GM23338 (cell line): Measurements from ENCODE around the gene IER2. TPM values are rescaled to one million over a fixed set of nuclear protein-coding genes. Genes with fewer than 3 reads are reported as not detected.
"Not testable (repeated sequence)": the region's sequence is repeated elsewhere in the genome, so short reads cannot be mapped to it uniquely, and the experiment has no call there.

Experiments used
- ATAC-seq: fragments of 200-7000 bp; cut with Tn5 transposase; 3 replicates; pipeline ENCODE4 v1.9.1; 2020
- DNase-seq: peaks from one replicate; pipeline ENCODE4 v3.0.0-alpha.2; 2015; ENCODE audit warnings: low spot score
- H2AFZ ChIP-seq: fragments of 200-600 bp; sonication (generic); 2 replicates; pipeline ENCODE4 v1.8.0; 2016; ENCODE audit warnings: antibody characterized with exemption, mild to moderate bottlenecking, moderate library complexity
- H3F3A ChIP-seq: fragments of 200-600 bp; sonication (generic); replicated peaks from 2 replicates; pipeline ENCODE4 v1.8.0; 2017; ENCODE audit warnings: antibody characterized with exemption, mixed run types, low read depth
- H3K27ac ChIP-seq: fragments of 200-600 bp; sonication (generic); 2 replicates; pipeline ENCODE4 v1.6.1; 2016; ENCODE audit warnings: low read depth
- H3K27me3 ChIP-seq: fragments of 200-600 bp; sonication (generic); 2 replicates; pipeline ENCODE4 v1.8.0; 2016; ENCODE audit warnings: mild to moderate bottlenecking, mixed run types, moderate library complexity; ENCODE audit not compliant: insufficient read depth
- H3K36me3 ChIP-seq: fragments of 200-600 bp; sonication (generic); 2 replicates; pipeline ENCODE4 v1.8.0; 2016; ENCODE audit warnings: mild to moderate bottlenecking; ENCODE audit not compliant: insufficient read depth
- H3K4me1 ChIP-seq: fragments of 200-600 bp; sonication (generic); 2 replicates; pipeline ENCODE4 v1.8.0; 2016; ENCODE audit warnings: mild to moderate bottlenecking, moderate library complexity; ENCODE audit not compliant: insufficient read depth
- H3K4me2 ChIP-seq: fragments of 200-600 bp; sonication (generic); 2 replicates; pipeline ENCODE4 v1.7.1; 2017; ENCODE audit warnings: mixed run types
- H3K4me3 ChIP-seq: fragments of 200-600 bp; sonication (generic); 2 replicates; pipeline ENCODE4 v1.6.1; 2016; ENCODE audit warnings: mixed run types
- H3K79me2 ChIP-seq: fragments of 200-600 bp; sonication (generic); replicated peaks from 2 replicates; pipeline ENCODE4 v1.8.0; 2017; ENCODE audit warnings: mild to moderate bottlenecking; ENCODE audit not compliant: insufficient read depth
- H3K9me2 ChIP-seq: fragments of 200-600 bp; sonication (generic); 2 replicates; pipeline ENCODE4 v1.8.0; 2017; ENCODE audit not compliant: insufficient read depth
- H4K20me1 ChIP-seq: fragments of 200-600 bp; sonication (generic); replicated peaks from 2 replicates; pipeline ENCODE4 v1.8.0; 2017; ENCODE audit warnings: mild to moderate bottlenecking; ENCODE audit not compliant: insufficient read depth
- H3K27ac Mint-ChIP-seq: 2 replicates; pipeline ENCODE4 v1.8.0; 2020; ENCODE audit warnings: inconsistent platforms, mild to moderate bottlenecking, moderate library complexity, mixed read lengths
- H3K27me3 Mint-ChIP-seq: 3 replicates; pipeline ENCODE4 v1.8.0; 2022; ENCODE audit warnings: low read depth, mild to moderate bottlenecking, moderate library complexity, mixed read lengths, inconsistent platforms; ENCODE audit not compliant: insufficient read depth, poor library complexity
- H3K36me3 Mint-ChIP-seq: 3 replicates; pipeline ENCODE4 v1.8.0; 2021; ENCODE audit warnings: low read depth, mild to moderate bottlenecking, inconsistent platforms, moderate library complexity, mixed read lengths
- H3K4me1 Mint-ChIP-seq: 3 replicates; pipeline ENCODE4 v1.8.0; 2020; ENCODE audit warnings: mild to moderate bottlenecking, inconsistent platforms, mixed read lengths
- H3K4me3 Mint-ChIP-seq: 3 replicates; pipeline ENCODE4 v1.8.0; 2021; ENCODE audit warnings: moderate library complexity, mild to moderate bottlenecking, inconsistent platforms, mixed read lengths
- H3K9me3 Mint-ChIP-seq: 3 replicates; pipeline ENCODE4 v1.8.0; 2020; ENCODE audit warnings: moderate library complexity, mild to moderate bottlenecking, inconsistent platforms, mixed read lengths
- CTCF ChIP-seq, 2 experiments: fragments of 200-600 bp in 1 of 2; sonication (generic) in 1 of 2; conservative IDR thresholded peaks; 2 replicates each; pipeline versions ENCODE4 v1.5.1 to v1.6.1; 2016 to 2017; ENCODE audit warnings: antibody characterized with exemption in 2 of 2, low read depth in 2 of 2, mild to moderate bottlenecking in 2 of 2, moderate library complexity in 1 of 2
- EZH2phosphoT487 ChIP-seq: fragments of 200-600 bp; sonication (generic); IDR thresholded peaks from one replicate; pipeline ENCODE4 v1.8.1; 2018; ENCODE audit warnings: antibody characterized with exemption; ENCODE audit not compliant: unreplicated experiment
- JUNB ChIP-seq: IDR thresholded peaks from one replicate; pipeline ENCODE4 v1.6.1; 2016; ENCODE audit warnings: antibody characterized with exemption; ENCODE audit not compliant: unreplicated experiment
- polyA plus RNA-seq: library from polyadenylated mRNA; unstranded; fragments of >200 nt; fragmentation: Nextera tagmentation; extraction: Ambion mirVana; gene quantifications from 2 replicates; pipeline ENCODE4 v1.2.1, GENCODE V29; 2016
- total RNA-seq: library from RNA; depleted of rRNA; stranded (reverse); fragments of >200 nt; shearing (Covaris generic); gene quantifications from 2 replicates; pipeline ENCODE4 v1.2.3, GENCODE V29; 2014

The IER2 gene
- total and polyA plus RNA-seq, 2 experiments from 2014 or later = 124 to 191 TPM

GRCh38 chr19:13176345-13176744 lies 26.1 kb downstream of the IER2 start:
- H2AFZ ChIP-seq = no peak overlapping the region
- Mint-ChIP-seq H3K4me1 (peaks cover 11% of the 10 kb centered on the region; the same call in 2 of the 3 replicates), H3K27me3 (peaks cover 11% of the 10 kb centered on the region), H3K36me3 (peaks cover 2% of the 10 kb centered on the region; the same call in 1 of the 3 replicates), H3K4me3 (no peak overlapping the region), H3K27ac (no peak overlapping the region), H3K9me3 (no peaks in the 10 kb centered on the region)
- no peaks in the 10 kb centered on the region for H3F3A ChIP-seq
- no peak for DNase-seq
- no peak overlapping the region for H3K4me2 ChIP-seq
- H4K20me1 ChIP-seq = no peaks in the 10 kb centered on the region
- H3K27ac ChIP-seq = no peak overlapping the region
- no peaks in the 10 kb centered on the region for H3K4me1 ChIP-seq
- no peak for ATAC-seq
- no peak overlapping the region for H3K4me3 ChIP-seq
- no peaks in the 10 kb centered on the region for H3K79me2 ChIP-seq
- no peaks in the 10 kb centered on the region for H3K36me3 ChIP-seq
- H3K27me3 ChIP-seq = no peaks in the 10 kb centered on the region
- no peaks in the 10 kb centered on the region for H3K9me2 ChIP-seq
- TF ChIP-seq EZH2phosphoT487 (no peak), JUNB (no peak), CTCF (conservative IDR thresholded peaks at IDR 0.05; ENCODE audit: low read depth in 2 of 2) (no peak)

GRCh38 chr19:13177584-13177983 lies 27.4 kb downstream of the IER2 start:
- not testable (repeated sequence) for H3K4me1 Mint-ChIP-seq, ATAC-seq

GRCh38 chr19:13178291-13178690 lies 28.1 kb downstream of the IER2 start:
- not testable (repeated sequence) for H3K9me3 Mint-ChIP-seq
- peaks cover 11% of the 10 kb centered on the region for H3K27me3 Mint-ChIP-seq

More at GRCh38 chr19:13177584-13177983, 27.4 kb downstream of the IER2 start:
- H2AFZ ChIP-seq, H3K9me2 ChIP-seq, H3K36me3 ChIP-seq, DNase-seq, H3K36me3 Mint-ChIP-seq, H3K4me2 ChIP-seq, H3K4me3 ChIP-seq, H3K27ac ChIP-seq, H3K79me2 ChIP-seq, H4K20me1 ChIP-seq, H3K4me1 ChIP-seq, H3K27ac Mint-ChIP-seq, H3F3A ChIP-seq, H3K9me3 Mint-ChIP-seq, H3K27me3 ChIP-seq, H3K4me3 Mint-ChIP-seq: not testable (repeated sequence)
- H3K27me3 Mint-ChIP-seq = peaks cover 11% of the 10 kb centered on the region

More at GRCh38 chr19:13178291-13178690, 28.1 kb downstream of the IER2 start:
- H3K79me2 ChIP-seq, H2AFZ ChIP-seq, H3K4me1 Mint-ChIP-seq, H3K4me3 ChIP-seq, DNase-seq, H3K9me2 ChIP-seq, H3F3A ChIP-seq, H3K4me3 Mint-ChIP-seq, H3K27me3 ChIP-seq, H3K4me1 ChIP-seq, H3K27ac ChIP-seq, ATAC-seq, H3K27ac Mint-ChIP-seq, H3K36me3 Mint-ChIP-seq, H3K36me3 ChIP-seq, H3K4me2 ChIP-seq, H4K20me1 ChIP-seq: not testable (repeated sequence)
